Limb (tissue), 2 donors: ENCODE results near the gene DNAJC18.
"Not testable (repeated sequence)": the region's sequence is repeated elsewhere in the genome, so short reads cannot be mapped to it uniquely, and the experiment has no call there.

Experiments used
- DNase-seq, 2 donors: peaks; one replicate each; pipeline ENCODE4 v3.0.0-alpha.2; 2016; ENCODE audit errors: extremely low spot score in 2 of 2

The DNAJC18 gene

DNA sequence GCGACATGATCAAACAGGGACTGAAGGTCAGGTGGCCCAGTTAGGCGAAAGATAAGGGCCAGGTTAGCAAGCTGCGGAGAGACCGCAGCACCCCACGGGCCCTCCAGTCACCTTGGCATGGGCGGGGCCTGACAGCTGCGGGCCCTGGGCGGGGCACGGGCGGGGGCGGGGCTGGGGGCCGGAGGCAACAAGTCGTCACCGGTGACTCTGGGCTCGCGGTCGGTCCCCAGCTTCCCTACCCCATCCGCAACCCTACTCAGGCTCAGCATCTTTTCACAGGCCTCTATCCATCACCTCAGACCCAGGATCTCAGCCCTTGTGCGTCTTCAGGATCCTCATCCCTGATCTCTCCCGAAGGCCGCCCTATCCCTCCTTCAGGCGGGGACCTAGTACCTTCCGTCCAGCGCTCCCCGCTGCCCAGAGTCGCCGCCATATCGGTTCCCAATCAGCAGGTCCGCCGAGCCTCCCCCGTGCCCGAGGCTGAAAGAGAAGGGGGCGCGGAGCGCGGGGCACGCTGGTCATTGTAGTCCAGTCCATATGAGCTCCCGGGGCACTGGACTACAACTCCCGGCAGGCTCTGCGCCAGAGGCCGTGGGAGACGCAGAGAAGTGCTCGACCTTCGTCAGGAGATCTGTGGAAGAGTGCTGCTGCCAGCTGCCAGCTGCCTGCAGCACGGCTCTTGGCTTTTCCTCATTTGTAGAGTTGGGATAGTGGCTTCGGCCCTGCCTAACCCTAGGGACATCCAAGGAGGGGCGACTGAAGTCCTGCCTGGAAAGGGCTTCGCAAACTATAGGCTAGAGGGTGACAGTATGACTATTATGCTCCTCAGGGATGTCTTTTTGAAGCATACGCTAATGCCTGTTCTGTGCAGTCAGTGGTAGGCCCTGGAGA, at the start of gene DNAJC18:
Gene DNAJC18 (minus strand): TSS at position 513 of the 891 bp plus-strand sequence. CDS start 80 bp downstream, at position 433.
- DNase-seq: peak; percentile 92 to 98

- DNase-seq: no peak
Measured at GRCh38 chr5:139488260-139488659, 48.9 kb upstream of the DNAJC18 start.

DNA sequence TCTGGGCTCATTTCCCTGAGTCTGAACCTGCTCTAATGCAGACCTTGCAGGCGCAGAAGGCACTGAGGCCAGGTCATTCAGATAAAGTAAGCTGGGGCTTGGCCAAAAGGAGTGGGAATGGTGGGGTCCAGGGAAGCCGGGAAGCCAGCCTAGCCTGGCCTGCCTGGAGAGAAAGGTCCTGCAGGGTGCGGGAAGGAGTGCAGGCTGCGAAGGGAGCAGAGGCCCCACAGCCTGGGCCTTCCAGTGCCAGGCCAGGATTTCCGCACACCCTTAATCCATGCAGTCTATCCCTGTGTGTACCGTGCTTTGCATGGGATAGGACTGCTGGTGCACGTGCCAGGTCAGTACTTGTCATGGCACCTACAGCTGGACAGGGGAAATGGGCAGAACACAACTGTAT, 46.9 kb upstream of the DNAJC18 start:
- DNase-seq: no peak

DNA sequence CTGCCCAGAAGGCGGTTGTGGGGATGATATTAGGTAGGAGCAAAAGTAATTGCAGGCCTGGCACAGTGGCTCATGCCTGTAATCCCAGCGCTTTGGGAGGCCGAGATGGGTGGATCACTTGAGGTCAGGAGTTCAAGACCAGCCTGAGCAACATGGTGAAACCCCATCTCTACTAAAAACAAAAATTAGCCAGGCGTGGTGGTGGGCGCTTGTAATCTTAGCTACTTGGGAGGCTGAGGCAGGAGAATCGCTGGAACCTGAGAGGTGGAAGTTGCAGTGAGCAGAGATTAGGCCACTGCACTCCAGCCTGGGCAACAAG, 43.5 kb upstream of the DNAJC18 start:
- DNase-seq: not testable (repeated sequence)

DNA sequence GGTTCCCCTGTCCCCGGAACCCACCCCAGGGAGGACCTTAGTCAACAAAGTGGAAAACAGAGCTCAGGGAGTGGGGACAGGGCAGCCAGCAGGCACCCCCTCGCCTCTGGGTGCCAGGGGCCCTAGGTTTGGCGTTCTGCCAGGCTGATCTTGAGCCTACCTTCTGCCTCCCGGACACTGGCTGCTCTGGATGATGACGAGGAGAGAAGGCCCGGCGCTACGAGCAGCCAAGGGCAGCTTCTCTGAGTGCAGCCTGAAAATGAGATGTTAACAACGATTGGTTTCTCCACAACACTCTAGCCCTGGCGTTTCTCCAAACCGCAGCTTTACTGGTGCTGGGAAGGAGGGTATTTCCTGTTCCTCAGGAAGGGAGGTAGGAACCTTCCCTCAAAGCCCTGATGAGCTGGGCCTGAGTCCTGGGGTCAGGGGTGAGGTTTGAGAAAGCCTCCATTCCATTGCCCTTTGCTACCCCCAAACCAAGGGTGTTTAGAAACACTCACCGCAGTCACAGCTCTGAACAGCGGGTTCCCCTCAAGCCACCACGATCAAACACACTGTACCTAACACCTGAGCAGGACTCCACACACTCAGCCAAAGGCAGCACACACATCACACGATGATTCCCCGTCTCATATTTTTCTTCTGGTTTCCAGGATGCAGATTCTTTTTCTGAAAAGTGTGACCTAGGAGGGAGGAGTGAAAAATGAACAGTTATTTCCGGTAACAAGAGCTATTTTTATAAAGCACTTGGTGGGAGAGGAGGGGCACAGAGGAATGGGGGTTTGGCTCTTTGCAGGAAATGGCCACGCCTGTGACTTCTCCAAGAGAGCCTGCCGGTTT, 42.9 kb upstream of the DNAJC18 start, which contains the start of gene STING1:
Gene STING1 (minus strand): TSS at position 709 of the 840 bp plus-strand sequence. CDS start 1,054 bp downstream, outside the sequence.
- peak; percentile 83 to 86 for DNase-seq

GRCh38 chr5:139481580-139482049, 42.3 kb upstream of the DNAJC18 start:
- no peak for DNase-seq

DNA sequence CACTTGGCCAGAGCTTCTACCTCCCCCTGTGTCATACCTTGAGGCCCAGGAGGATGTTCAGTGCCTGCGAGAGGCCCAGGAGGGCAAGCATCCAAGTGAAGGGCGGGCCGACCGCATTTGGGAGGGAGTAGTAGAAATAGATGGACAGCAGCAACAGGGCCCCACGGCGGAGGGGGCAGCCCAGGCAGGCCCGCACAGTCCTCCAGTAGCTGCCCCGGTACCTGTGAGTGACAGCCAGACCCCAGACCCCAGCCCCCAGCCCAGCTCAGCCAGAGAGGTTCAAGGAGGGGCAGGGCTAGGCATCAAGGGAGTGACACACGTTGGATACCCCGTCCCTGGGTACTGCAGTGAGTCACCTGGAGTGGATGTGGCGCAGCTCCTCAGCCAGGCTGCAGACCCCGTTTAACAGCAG, 41.8 kb upstream of the DNAJC18 start:
- peak in 1 of 2 donors; percentile 66 for DNase-seq

DNA sequence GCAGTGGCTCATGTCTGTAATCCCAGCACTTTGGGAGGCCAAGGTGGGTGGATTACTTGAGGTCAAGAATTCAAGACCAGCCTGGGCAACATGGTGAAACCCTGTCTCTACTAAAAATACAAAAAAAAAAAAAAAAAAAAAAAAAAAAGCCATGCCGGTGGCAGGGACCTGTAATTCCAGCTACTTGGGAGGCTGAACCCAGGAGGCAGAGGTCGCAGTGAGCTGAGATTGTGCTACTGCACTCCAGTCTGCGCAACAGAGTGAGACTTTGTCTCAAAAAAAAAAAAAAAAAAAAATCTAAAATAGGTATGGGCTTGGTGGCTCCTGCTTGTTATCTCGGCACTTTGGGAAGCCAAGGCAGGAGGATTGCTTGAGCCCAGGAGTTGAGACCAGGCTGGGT, 40.4 kb upstream of the DNAJC18 start:
- not testable (repeated sequence) for DNase-seq

- not testable (repeated sequence) for DNase-seq
Measured at GRCh38 chr5:139478657-139479423, 39.5 kb upstream of the DNAJC18 start.

DNA sequence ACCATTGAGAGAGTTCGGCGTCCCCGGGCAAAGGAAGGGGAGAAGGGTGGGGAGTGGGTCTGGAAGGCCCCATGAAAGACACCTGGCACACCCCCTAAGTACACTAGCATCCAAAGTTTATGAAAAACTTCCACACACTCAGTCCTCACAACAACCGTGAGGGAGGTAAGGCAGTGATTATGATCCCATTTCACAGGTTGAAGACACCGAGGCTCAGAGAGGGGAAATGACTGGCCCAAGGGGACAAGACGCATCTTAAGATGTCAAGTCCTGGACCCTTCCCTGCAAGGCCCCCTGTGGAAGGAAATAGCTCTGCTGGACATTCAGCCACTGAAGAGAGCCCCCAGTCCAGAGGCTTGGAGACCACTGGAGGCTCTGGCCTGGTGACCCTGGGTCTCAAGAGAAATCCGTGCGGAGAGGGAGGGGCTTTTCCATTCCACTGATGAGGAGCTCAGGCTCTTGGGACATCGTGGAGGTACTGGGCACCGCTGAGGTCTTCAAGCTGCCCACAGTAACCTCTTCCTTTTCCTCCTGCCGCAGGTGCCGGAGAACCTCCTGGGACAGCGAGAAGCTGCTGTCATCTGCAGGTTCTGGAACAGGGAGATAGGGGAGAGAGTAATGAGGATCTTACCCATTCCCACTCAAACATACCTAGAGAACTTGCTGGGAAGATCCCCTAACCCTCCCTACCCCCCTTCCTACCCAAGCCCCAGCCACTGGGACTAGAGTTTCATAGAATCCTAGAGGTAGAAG, 36.7 kb upstream of the DNAJC18 start:
- DNase-seq: no peak

- DNase-seq: no peak
Measured at GRCh38 chr5:139474890-139475791, 35.8 kb upstream of the DNAJC18 start.

DNA sequence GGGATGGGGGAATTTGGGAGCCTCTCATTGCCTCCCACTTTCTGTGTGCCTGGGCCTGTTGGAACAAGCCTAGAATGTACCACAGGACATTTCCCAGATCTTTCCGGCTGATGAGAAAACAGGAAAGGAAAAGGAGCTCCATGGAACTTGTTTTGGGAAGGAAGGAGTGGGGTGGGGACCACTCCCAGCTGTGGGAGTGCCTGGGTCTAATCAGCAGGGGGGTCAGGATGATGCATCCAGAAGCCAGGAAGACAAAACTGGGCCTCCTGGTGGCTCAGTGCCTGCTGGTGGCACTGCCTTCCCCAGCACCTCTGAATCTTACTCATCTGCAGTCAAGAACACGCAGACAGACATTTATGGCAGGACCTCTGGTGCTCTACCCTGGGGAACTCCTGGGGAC, 34.2 kb upstream of the DNAJC18 start:
- no peak for DNase-seq

DNA sequence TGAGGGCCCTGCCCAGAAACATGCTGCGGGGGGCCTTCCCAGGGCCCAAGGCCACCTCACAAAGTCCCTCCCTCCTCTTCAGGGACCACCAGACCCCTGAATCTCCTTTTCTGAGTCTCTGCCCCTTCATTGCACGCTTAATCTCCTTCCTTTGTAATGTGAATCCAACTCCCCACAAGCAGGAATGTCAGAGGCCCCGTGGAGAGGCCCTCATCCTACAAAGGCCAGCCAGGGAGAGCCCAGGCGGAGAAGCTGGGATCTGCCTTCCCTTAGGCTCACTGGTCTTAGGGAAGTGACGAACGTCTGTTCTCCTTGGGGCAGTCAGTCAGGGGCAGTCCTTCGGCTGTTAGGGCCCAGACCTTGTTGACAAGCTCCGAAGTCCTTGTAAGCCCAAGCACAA, 33.8 kb upstream of the DNAJC18 start:
- DNase-seq: peak in 1 of 2 donors; percentile 47

- DNase-seq: no peak
Measured at GRCh38 chr5:139472386-139473030, 33.2 kb upstream of the DNAJC18 start.

- no peak for DNase-seq
Measured at GRCh38 chr5:139470821-139471300, 31.5 kb upstream of the DNAJC18 start, which contains the start of gene SMIM33. TSS of gene SMIM33 (plus strand) at chr5:139471004. CDS start at chr5:139471122, 118 bp downstream.

GRCh38 chr5:139468421-139468931, 29.2 kb upstream of the DNAJC18 start:
- no peak for DNase-seq

GRCh38 chr5:139462586-139463276, 23.4 kb upstream of the DNAJC18 start, which contains the start of gene ECSCR:
TSS of gene ECSCR (minus strand) at chr5:139462743. CDS start at chr5:139462670, 73 bp downstream.
- no peak for DNase-seq

- no peak for DNase-seq
Measured at GRCh38 chr5:139461698-139462097, 22.4 kb upstream of the DNAJC18 start.
